ENCODE results near the gene TSNAXIP1. TPM values are rescaled to one million over a fixed set of nuclear protein-coding genes. Genes with fewer than 3 reads are reported as not detected.
A peak's percentile ranks its signal among the peaks of the same experiment; 100 is the strongest.

The TSNAXIP1 gene
- total and polyA plus RNA-seq, 4 donors, result 0.09 to 1.5 (median 0.69) TPM

DNA sequence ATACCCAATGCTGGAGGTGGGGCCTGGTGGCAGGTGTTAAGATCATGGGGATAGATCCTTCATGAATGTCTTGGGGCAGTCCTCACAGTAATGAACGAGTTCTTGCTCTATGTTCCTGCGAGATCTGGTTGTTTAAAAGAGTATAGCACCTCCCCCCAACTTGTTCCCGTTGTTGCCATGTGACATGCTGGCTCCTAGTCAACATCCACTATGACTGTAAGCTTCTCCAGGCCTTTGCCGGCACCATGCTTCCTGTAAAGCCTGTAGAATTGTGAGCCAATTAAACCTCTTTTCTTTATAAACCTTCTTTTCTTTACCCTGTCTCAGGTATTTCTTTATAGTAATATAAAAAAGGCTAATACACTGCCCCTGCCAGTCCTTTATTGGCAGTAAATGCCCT is 33.6 kb upstream of the TSNAXIP1 start:
- H3K4me3 ChIP-seq (ENCODE audit: low read depth in 1 of 3, low read length in 3 of 3), result no peak overlapping the region
- no peaks in the 10 kb centered on the region for H3K36me3 ChIP-seq (ENCODE audit: control insufficient read depth in 4 of 4, insufficient read depth in 3 of 4, low read depth in 1 of 4, low read length in 3 of 4)
- H3K27me3 ChIP-seq (ENCODE audit: control insufficient read depth in 4 of 4, insufficient read depth in 4 of 4, low read length in 3 of 4), result no peaks in the 10 kb centered on the region
- peak overlapping the region in 1 of 2 donors; percentile 37 for H3K9ac ChIP-seq (ENCODE audit: low read depth in 1 of 2, low read length in 2 of 2)
- no peak for DNase-seq (ENCODE audit: low spot score)
- no peaks in the 10 kb centered on the region for H3K9me3 ChIP-seq (ENCODE audit: control insufficient read depth in 4 of 4, low read length in 3 of 4)
- H3K4me1 ChIP-seq (ENCODE audit: control insufficient read depth in 4 of 4, insufficient read depth in 4 of 4, low read length in 3 of 4), result peaks cover 17 to 54% (median 41%) of the 10 kb centered on the region in 4 donors
- WGBS, result 16% methylated on average over 4 of the region's 4 CpGs
- peak overlapping the region; percentile 81 to 82 for H3K27ac ChIP-seq (ENCODE audit: low read depth in 1 of 2, low read length in 2 of 2)
- TF ChIP-seq, protein P1, sequence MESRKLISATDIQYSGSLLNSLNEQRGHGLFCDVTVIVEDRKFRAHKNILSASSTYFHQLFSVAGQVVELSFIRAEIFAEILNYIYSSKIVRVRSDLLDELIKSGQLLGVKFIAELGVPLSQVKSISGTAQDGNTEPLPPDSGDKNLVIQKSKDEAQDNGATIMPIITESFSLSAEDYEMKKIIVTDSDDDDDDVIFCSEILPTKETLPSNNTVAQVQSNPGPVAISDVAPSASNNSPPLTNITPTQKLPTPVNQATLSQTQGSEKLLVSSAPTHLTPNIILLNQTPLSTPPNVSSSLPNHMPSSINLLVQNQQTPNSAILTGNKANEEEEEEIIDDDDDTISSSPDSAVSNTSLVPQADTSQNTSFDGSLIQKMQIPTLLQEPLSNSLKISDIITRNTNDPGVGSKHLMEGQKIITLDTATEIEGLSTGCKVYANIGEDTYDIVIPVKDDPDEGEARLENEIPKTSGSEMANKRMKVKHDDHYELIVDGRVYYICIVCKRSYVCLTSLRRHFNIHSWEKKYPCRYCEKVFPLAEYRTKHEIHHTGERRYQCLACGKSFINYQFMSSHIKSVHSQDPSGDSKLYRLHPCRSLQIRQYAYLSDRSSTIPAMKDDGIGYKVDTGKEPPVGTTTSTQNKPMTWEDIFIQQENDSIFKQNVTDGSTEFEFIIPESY (IDR thresholded peaks at IDR 0.05), result peak; percentile 87
- TF ChIP-seq, protein P2, sequence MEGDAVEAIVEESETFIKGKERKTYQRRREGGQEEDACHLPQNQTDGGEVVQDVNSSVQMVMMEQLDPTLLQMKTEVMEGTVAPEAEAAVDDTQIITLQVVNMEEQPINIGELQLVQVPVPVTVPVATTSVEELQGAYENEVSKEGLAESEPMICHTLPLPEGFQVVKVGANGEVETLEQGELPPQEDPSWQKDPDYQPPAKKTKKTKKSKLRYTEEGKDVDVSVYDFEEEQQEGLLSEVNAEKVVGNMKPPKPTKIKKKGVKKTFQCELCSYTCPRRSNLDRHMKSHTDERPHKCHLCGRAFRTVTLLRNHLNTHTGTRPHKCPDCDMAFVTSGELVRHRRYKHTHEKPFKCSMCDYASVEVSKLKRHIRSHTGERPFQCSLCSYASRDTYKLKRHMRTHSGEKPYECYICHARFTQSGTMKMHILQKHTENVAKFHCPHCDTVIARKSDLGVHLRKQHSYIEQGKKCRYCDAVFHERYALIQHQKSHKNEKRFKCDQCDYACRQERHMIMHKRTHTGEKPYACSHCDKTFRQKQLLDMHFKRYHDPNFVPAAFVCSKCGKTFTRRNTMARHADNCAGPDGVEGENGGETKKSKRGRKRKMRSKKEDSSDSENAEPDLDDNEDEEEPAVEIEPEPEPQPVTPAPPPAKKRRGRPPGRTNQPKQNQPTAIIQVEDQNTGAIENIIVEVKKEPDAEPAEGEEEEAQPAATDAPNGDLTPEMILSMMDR (IDR thresholded peaks at IDR 0.05; ENCODE audit: low read depth, low read length, missing input control), result no peak
- peak in 1 of 2 donors; percentile 23 for TF ChIP-seq HNF4A (conservative IDR thresholded peaks at IDR 0.05)
- TF ChIP-seq, protein P3, sequence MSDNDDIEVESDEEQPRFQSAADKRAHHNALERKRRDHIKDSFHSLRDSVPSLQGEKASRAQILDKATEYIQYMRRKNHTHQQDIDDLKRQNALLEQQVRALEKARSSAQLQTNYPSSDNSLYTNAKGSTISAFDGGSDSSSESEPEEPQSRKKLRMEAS (IDR thresholded peaks at IDR 0.05), result peak; percentile 11
- peak; percentile 14 for TF ChIP-seq FOXA2 (IDR thresholded peaks at IDR 0.05)
- no peak for TF ChIP-seq TAF1 (conservative IDR thresholded peaks at IDR 0.05)
- TF ChIP-seq YY1 (IDR thresholded peaks at IDR 0.05), result peak; percentile 10
- TF ChIP-seq RXRA (IDR thresholded peaks at IDR 0.05), result peak in 1 of 2 donors; percentile 49
- TF ChIP-seq, protein P4, sequence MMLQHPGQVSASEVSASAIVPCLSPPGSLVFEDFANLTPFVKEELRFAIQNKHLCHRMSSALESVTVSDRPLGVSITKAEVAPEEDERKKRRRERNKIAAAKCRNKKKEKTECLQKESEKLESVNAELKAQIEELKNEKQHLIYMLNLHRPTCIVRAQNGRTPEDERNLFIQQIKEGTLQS (IDR thresholded peaks at IDR 0.05), result no peak

DNA sequence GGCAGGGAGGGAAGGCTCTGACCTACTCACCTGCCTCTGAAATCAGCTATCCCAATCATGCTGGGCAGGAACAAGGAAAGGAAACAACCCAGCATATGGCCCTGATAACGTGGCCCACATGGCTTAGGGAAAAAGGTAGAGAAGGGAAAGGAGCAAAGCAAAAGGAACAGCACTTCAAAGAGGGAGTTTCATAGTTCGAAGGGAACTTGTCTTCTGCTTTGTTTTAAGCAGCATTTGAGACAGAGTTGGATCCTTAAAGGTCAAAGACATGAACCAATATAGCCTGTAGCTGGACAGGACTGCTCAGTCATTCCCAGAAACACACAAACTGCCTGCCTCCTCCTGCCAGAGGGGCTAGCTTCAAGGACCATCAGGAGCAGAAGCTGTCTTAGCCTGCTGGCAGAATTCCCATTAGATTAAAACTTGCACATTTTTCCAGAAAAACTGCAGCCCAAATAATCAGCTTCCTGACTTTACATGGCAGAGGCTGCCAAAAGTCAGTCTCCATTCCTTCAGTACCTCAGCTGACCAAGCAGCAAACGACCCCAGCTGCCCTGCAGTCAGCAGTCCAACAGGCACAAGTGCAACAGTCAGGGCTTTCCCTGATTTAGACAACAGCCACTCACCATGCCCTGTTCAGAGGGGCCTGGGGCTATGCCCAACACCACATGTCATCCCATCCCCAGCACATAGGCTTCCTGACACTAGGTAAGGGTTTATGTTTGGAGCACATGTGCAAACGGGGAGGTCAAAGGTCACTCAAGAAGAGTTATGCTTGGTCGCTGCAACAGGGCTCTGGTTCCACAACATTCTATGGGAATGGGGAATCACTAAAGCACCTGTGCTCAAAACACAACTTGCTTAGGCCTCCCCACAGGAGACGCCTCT is 32.9 kb upstream of the TSNAXIP1 start:
- DNase-seq (ENCODE audit: low spot score), result no peak
- H3K9ac ChIP-seq (ENCODE audit: low read depth in 1 of 2, low read length in 2 of 2), result peak overlapping the region in 1 of 2 donors; percentile 37
- WGBS, result 37% methylated on average over 6 of the region's 6 CpGs
- H3K4me3 ChIP-seq (ENCODE audit: low read depth in 1 of 3, low read length in 3 of 3), result no peak overlapping the region
- peaks cover 17 to 60% (median 45%) of the 10 kb centered on the region in 4 donors for H3K4me1 ChIP-seq (ENCODE audit: control insufficient read depth in 4 of 4, insufficient read depth in 4 of 4, low read length in 3 of 4)
- peak overlapping the region; percentile 81 to 82 for H3K27ac ChIP-seq (ENCODE audit: low read depth in 1 of 2, low read length in 2 of 2)
- H3K36me3 ChIP-seq (ENCODE audit: control insufficient read depth in 4 of 4, insufficient read depth in 3 of 4, low read depth in 1 of 4, low read length in 3 of 4), result no peaks in the 10 kb centered on the region
- no peaks in the 10 kb centered on the region for H3K9me3 ChIP-seq (ENCODE audit: control insufficient read depth in 4 of 4, low read length in 3 of 4)
- no peaks in the 10 kb centered on the region for H3K27me3 ChIP-seq (ENCODE audit: control insufficient read depth in 4 of 4, insufficient read depth in 4 of 4, low read length in 3 of 4)
- TF ChIP-seq JUND (IDR thresholded peaks at IDR 0.05), result no peak
- TF ChIP-seq RXRA (IDR thresholded peaks at IDR 0.05), result no peak
- TF ChIP-seq RAD21 (IDR thresholded peaks at IDR 0.05), result peak in 1 of 2 donors; percentile 20
- no peak for TF ChIP-seq EGR1 (IDR thresholded peaks at IDR 0.05; ENCODE audit: low read depth in 2 of 2)
- TF ChIP-seq, protein P1 (IDR thresholded peaks at IDR 0.05), result no peak
- peak; percentile 11 for TF ChIP-seq HNF4G (IDR thresholded peaks at IDR 0.05)
- no peak for TF ChIP-seq FOXA2 (IDR thresholded peaks at IDR 0.05)
- TF ChIP-seq HNF4A (conservative IDR thresholded peaks at IDR 0.05), result peak in 1 of 2 donors; percentile 61
- TF ChIP-seq, protein P2 (IDR thresholded peaks at IDR 0.05; ENCODE audit: low read depth, low read length, missing input control), result no peak
- TF ChIP-seq, protein P3 (IDR thresholded peaks at IDR 0.05), result peak; percentile 47
- TF ChIP-seq FOXA1 (IDR thresholded peaks at IDR 0.05), result no peak
- peak; percentile 16 for TF ChIP-seq YY1 (IDR thresholded peaks at IDR 0.05)
- peak; percentile 87 for TF ChIP-seq NR2F2 (IDR thresholded peaks at IDR 0.05)
- no peak for TF ChIP-seq GABPA (IDR thresholded peaks at IDR 0.05 in 1 of 2, conservative IDR thresholded peaks at IDR 0.05 in 1 of 2)
- peak; percentile 44 for TF ChIP-seq SP1 (IDR thresholded peaks at IDR 0.05)
